IPS-NIHi11 (cell line): ENCODE measurements around the gene RNF220.

Source experiments
- DNase-seq: peaks from one replicate; pipeline ENCODE4 v3.0.0; 2012; ENCODE audit warnings: mixed read lengths, low spot score

Gene RNF220

DNA sequence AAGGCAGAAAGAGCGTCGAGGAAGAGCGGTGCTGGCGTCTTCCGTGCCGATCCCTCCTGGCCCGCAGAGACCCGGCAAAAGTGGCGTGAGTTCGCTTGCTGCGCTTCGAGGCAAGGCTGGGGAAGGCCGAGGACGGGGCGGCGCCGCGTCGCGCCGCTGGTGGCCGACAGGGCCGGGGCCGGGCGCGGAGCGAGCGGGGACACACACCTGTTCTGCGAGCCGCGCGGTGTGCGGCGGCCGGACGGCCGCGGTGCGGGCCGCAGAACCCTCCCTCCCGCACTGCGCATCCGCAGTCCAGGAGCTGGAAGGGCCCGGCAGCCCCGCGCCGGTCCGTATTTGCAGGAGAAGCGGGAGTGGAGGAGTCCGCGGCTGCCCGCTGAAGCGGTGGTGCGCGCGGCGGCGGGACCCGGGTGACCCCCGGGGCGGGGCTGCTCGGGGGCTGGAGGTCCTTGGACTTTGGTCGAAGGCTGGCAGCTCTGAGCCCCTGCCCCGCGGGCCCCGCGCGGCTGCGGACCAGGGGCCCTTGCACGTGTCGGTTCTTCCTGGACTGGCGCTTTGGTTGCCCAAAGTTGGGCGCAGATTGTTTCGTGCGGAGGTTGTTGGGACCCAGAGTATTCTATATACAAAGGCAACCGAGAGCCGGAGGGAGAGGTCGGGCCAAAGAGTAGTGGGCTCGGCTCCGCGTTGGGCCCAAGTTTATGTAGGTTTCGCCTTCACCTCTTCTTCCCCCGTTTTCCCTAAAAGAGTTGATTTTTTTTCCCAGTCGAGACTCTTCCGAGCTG lies 2.6 kb downstream of the RNF220 start:
- DNase-seq = peak; percentile 21

- no peak for DNase-seq
Observed at GRCh38 chr1:44408212-44408582, 3.1 kb downstream of the RNF220 start.

DNA sequence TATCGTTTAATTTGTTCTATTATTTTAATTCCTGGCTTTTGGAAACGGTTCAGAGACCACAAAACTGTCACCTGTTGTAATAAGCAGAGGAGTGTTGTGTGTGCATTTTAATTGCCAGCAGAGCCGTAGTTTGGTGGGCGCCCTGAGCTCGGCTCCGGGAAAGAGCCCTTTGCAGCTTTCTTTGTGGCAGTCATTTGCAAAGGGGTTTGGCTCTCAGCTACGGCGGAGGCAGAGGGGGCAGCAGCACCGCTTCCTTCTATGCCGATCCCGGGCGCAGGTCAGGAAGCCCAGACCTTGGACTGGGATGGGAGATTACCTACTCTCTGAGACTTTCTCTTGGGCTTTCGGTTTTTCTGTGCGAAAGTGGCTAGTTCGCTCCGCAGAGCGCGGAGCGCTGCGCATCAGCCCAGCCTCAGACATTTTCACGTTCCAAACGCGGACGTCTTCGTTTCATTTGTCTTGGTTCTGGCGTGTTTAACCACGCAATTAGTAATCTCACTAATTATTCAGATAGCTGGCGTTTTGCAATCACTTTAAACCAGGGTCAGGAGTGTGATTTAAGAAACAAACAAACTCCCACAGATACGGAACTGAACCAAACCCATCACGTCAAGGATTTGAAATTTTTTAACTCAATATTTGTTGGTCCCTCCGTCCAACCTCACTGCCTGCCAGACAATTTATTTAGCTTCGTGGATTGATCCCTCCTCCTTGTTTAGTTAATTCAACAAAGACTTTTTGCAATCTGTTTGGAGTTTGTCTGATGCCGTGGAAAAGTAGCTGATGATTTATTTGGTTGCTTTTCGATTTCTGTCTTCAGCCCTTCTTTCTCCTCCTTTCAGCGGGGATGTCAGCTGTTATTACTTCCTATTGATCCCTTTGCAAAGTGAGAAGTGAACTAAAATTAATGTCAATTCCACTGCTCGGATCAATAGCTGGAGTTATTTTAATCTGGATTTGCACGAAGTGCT lies 3.9 kb downstream of the RNF220 start:
- peak; percentile 75 for DNase-seq

DNA sequence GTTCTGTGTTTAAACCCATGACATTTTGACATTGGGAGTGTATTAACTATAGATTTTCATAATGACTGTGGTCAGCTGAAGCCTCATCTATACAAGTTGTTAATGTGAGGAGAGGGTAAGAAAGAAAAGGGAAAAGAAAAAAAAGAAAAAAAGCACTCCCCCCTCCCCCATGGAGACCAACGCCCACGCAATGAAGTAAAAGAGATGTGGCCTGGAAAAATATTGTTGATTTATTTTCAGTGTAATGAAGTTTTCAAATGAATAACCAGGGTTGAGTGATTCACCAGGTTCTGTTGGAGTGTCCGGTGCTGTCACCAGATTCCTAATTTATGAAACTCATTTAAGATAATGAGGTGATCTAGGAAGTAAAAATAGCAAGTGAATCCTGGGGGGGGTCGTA lies 4.7 kb downstream of the RNF220 start:
- no peak for DNase-seq

- no peak for DNase-seq
Observed at GRCh38 chr1:44411861-44412260, 6.8 kb downstream of the RNF220 start.

GRCh38 chr1:44412601-44413000 lies 7.5 kb downstream of the RNF220 start:
- DNase-seq = no peak

- DNase-seq = no peak
Observed at GRCh38 chr1:44413740-44414139, 8.7 kb downstream of the RNF220 start.

- no peak for DNase-seq
Observed at GRCh38 chr1:44415013-44415412, 10.0 kb downstream of the RNF220 start.

- DNase-seq = no peak
Observed at GRCh38 chr1:44416408-44416807, 11.4 kb downstream of the RNF220 start.

GRCh38 chr1:44417351-44418021 lies 12.4 kb downstream of the RNF220 start:
- DNase-seq = peak; percentile 86

DNA sequence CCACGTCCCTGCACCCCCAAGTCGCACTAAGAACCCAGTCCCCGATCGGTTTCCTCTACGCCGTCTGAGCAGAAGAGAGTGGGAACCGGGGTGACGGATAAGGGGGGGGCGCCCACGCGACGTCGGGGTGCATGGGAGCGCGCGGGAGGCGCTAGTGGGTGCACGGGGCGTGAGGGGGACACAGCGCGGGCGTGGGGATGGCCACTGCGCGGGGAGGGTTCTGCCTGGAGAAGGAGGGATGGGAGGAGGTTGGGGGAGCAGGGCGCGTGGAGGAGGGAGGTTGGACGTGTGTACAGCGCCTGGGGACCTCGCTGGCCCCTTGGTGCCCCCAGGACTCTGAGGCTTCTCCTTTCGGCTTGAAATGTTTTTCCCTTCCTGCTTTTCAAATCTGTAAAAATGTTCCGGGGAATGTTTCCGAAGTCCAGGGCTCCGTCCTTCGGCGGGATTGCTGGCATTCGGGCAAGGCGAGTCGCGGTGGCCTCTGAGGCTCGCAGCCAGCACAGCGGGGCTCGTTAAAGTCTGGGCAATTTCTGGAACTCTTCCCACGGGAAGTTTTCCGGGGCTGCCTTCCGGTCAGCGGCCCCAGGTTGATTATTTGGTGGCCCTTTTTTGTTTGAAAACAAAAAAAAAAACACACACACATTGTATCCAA lies 13.1 kb downstream of the RNF220 start:
- DNase-seq = no peak

- DNase-seq = no peak
Observed at GRCh38 chr1:44419901-44420300, 14.8 kb downstream of the RNF220 start.

DNA sequence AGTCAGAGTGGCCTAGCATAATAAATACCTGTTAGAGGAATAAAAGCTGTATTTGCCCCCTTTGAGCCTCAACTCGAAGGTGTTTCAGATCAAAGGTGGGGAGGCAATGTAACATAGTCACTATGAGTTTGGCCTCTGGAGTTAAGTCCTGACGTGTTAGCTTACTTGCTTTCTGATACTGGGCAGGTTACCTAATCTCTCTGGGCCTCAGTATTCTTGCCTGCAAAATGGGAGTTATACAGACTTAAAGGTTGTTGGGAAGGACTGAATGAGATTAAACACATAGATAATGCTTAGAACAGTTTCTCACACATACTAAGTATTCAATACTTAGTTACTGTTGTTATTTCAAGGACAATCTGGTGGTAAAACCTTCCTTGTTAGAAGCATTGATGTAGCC lies 15.5 kb downstream of the RNF220 start:
- no peak for DNase-seq

DNA sequence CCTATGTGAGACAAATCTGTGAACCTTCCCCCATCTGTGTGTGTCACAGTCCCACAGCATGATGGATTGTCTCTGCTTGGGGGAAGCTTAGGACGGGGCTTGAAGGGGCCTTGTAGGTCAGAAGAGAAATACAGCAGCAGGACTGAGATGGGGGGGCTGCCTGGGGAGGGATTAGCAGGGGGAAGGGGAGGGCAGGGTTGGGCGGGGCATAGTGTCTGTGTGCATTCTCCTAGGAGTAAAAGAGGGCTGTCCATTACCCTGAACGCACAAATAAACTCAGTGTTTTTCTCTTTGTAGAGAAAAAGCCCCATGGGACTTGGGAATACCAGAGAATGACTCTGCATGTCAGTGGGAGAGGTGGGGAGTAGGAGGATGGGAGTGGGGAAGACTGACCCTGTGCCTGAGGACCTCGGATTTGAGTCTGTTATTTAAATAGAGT lies 16.4 kb downstream of the RNF220 start:
- no peak for DNase-seq

DNA sequence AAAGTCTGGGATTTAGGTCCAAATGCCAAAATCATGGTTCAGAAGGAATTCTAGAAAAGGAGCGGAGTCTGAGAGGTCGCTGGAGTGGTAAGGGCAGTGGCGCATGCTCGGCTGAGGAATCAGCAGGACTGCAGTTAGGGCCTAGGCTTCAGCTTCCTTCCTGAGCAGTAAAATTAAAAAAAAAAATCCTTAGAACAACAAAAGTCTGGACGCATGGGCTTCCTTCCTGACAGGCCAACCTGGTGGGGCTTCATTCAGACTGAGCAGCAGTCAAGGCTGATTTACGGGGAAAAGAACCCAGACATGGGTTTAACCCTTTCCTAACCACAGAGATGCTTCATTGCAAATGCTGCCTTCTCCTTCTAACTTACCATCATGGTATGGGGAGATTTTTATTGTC lies 17.1 kb downstream of the RNF220 start:
- no peak for DNase-seq

- peak; percentile 45 for DNase-seq
Observed at GRCh38 chr1:44423591-44424537, 18.8 kb downstream of the RNF220 start.

- no peak for DNase-seq
Observed at GRCh38 chr1:44424747-44425146, 19.7 kb downstream of the RNF220 start.

DNA sequence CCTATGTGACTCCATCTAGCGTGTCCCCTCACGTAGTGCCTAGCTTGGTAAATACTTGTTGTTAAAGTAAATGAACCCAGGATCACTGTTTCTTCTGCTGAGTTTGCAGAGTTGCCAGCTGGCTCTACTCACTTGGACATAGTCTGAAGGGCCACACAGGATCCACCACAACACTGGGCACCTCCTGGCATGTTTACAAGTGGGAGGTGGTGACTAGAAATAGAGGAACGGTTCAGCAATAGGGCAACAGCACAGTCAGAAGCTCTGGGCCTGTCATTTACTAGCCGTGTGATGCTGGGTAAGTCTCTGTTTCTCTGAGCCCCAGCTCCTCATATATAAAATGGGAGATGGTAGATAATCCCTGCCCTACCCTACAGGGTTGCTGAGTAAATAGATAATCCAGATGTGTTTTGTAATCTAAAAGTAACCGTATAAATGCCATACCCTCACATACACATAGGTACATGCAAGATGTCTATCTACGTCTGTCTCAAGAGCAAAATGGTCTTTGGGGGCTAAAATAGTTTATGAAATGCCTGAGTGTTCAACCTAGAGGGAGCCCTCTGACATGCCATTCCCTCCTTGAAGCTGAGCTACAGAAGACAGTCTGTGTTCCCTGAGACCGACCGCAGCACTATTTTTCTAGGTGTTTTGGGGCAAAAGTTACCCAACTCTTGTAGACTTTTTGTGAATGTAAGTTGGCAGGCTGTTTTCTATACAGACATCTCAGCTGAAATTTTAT lies 20.5 kb downstream of the RNF220 start:
- DNase-seq = no peak

- no peak for DNase-seq
Observed at GRCh38 chr1:44431861-44432260, 26.8 kb downstream of the RNF220 start.

DNA sequence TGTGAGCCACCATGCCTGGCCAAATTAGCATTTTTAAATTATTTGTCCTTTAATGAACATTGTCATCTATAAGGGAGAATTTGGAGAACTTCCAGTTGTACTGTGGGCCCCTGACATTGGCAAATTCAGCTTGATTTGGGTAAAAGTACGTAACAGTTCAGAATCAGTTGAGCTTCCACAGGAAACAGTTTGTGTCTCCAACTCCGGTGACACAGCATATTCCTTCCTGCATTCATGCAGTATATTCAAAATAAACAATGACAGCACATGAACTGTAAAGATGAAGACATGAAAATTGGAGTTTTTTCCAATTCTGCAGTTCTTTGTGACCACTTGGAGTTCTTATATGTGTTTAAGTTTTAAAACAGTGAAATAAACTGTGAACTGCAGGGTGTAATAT lies 28.2 kb downstream of the RNF220 start:
- DNase-seq = no peak
